ENCODE measurements around the gene HEATR5A.
"Not testable (repeated sequence)": the region's sequence is repeated elsewhere in the genome, so short reads cannot be mapped to it uniquely, and the experiment has no call there.

The HEATR5A gene

GRCh38 chr14:31337331-31337730 is 83.0 kb downstream of the HEATR5A start:
- Histone ChIP-seq H3K4me1 (peaks cover 0 to 12% (median 3%) of the 10 kb centered on the region in 4 donors), H3K27me3 (no peaks in the 10 kb centered on the region), H3K27ac (no peak overlapping the region), H3K4me3 (no peak overlapping the region), H3K9me3 (no peaks in the 10 kb centered on the region), H3K36me3 (peaks cover 25 to 39% (median 31%) of the 10 kb centered on the region in 3 donors)
- TF ChIP-seq, protein P1, sequence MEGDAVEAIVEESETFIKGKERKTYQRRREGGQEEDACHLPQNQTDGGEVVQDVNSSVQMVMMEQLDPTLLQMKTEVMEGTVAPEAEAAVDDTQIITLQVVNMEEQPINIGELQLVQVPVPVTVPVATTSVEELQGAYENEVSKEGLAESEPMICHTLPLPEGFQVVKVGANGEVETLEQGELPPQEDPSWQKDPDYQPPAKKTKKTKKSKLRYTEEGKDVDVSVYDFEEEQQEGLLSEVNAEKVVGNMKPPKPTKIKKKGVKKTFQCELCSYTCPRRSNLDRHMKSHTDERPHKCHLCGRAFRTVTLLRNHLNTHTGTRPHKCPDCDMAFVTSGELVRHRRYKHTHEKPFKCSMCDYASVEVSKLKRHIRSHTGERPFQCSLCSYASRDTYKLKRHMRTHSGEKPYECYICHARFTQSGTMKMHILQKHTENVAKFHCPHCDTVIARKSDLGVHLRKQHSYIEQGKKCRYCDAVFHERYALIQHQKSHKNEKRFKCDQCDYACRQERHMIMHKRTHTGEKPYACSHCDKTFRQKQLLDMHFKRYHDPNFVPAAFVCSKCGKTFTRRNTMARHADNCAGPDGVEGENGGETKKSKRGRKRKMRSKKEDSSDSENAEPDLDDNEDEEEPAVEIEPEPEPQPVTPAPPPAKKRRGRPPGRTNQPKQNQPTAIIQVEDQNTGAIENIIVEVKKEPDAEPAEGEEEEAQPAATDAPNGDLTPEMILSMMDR (IDR thresholded peaks at IDR 0.05): no peak
- intact Hi-C loops (cut with DNase I; ENCODE audit: low total_unique reads): no loop called here
- DNase-seq: no peak

- no peak overlapping the region for H3K27ac ChIP-seq
- H3K4me3 ChIP-seq: no peak overlapping the region
Measured at GRCh38 chr14:31336646-31337045, 83.7 kb downstream of the HEATR5A start.

GRCh38 chr14:31331395-31331794 is 89.0 kb downstream of the HEATR5A start:
- H3K27me3 ChIP-seq; intact Hi-C loops (cut with DNase I; ENCODE audit: low total_unique reads); H3K27ac ChIP-seq; H3K4me1 ChIP-seq; DNase-seq; H3K4me3 ChIP-seq; H3K9me3 ChIP-seq: not testable (repeated sequence)
- peaks cover 25 to 58% (median 53%) of the 10 kb centered on the region in 3 donors for H3K36me3 ChIP-seq

More at GRCh38 chr14:31336646-31337045, 83.7 kb downstream of the HEATR5A start:
- intact Hi-C loops (cut with DNase I; ENCODE audit: low total_unique reads): no loop called here
- TF ChIP-seq, protein P1 (IDR thresholded peaks at IDR 0.05): no peak
- Histone ChIP-seq H3K27me3 (no peaks in the 10 kb centered on the region), H3K4me1 (peaks cover 0 to 12% (median 3%) of the 10 kb centered on the region in 4 donors), H3K36me3 (peaks cover 25 to 44% (median 37%) of the 10 kb centered on the region in 3 donors), H3K9me3 (no peaks in the 10 kb centered on the region)
- no peak for DNase-seq

DNA sequence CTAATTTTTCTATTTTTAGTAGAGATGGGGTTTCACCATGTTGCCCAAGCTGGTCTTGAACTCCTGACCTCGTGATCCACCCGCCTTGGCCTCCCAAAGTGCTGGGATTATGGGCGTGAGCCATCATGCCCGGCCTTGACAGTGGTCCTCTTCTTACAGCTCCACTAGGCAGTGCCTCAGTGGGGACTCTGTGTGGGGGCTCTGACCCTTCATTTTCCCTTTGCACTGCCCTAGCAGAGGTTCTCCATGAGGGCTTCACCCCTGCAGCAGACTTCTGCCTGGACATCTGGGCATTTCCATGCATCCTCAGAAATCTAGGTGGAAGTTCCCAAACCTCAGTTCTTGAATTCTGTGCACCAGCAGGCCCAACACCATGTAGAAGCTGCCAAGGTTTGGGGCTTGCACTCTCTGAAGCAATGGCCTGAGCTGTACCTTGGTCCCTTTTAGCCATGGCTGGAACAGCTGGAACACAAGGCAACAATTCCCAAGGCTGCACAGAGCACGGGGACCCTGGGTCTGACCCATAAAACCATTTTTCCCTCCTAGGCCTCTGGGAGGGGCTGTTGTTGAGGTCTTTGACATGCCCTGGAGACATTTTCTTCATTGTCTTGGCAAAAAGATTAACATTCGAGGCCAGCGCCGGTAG is 90.4 kb downstream of the HEATR5A start:
- H3K9me3 ChIP-seq; intact Hi-C loops (cut with DNase I; ENCODE audit: low total_unique reads); H3K4me1 ChIP-seq; H3K4me3 ChIP-seq; DNase-seq; H3K27me3 ChIP-seq; H3K27ac ChIP-seq: not testable (repeated sequence)
- peaks cover 25 to 53% (median 44%) of the 10 kb centered on the region in 3 donors for H3K36me3 ChIP-seq

DNA sequence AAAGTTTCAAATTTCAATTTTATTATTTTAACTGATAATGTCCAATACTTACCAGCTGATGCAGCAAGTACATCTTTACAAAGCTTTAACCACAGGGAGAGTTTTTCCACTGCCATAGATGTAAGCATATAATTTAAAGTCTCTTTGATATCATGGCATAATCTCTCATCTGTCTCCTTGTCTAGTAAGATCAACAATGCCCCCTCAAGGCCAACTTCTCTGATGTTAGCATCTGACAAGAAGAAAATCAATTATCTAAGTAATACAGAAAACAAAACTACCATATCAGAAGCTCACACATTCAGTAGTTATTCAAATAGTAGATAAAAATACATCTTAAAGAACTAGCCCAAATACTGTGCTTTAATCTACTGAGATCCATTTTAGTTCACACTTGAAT is 94.2 kb downstream of the HEATR5A start:
- Histone ChIP-seq H3K36me3 (peaks cover 6 to 35% (median 23%) of the 10 kb centered on the region in 3 donors), H3K27ac (no peak overlapping the region), H3K9me3 (peaks cover 0 to 4% (median 0%) of the 10 kb centered on the region in 3 donors), H3K4me1 (peaks cover 0 to 7% (median 0%) of the 10 kb centered on the region in 4 donors), H3K27me3 (no peaks in the 10 kb centered on the region), H3K4me3 (no peak overlapping the region)
- DNase-seq: no peak
- TF ChIP-seq, protein P1 (IDR thresholded peaks at IDR 0.05): no peak
- intact Hi-C loops (cut with DNase I; ENCODE audit: low total_unique reads): no loop called here

DNA sequence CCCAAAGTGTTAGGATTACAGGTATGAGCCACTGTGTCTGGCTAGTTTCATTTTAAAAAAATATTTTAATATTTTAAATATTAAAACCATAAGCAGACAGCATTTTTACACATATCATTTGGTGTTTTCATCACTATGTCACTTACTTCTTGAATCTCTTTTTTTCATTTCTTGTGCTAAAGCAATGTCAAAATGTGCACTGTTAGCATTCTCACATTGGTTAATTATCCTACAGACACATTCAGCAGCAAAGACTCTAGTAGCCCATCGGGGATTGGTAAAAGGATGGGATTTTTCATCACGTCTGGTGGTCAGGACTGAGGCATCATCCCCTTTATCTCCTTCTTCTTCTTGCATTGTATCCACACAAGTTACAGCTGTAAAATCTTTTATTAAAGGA is 96.9 kb downstream of the HEATR5A start:
- Histone ChIP-seq H3K36me3 (peaks cover 6 to 21% (median 19%) of the 10 kb centered on the region in 3 donors), H3K27me3 (no peaks in the 10 kb centered on the region), H3K4me3 (no peak overlapping the region), H3K27ac (no peak overlapping the region), H3K9me3 (no peaks in the 10 kb centered on the region), H3K4me1 (peaks cover 0 to 23% (median 2%) of the 10 kb centered on the region in 4 donors)
- no peak for DNase-seq
- TF ChIP-seq, protein P1 (IDR thresholded peaks at IDR 0.05): no peak
- intact Hi-C loops (cut with DNase I; ENCODE audit: low total_unique reads): no loop called here

Measured in tibial artery (tissue), 4 donors.